ENCODE results near the gene NES. TPM values are rescaled to one million over a fixed set of nuclear protein-coding genes. Genes with fewer than 3 reads are reported as not detected.

NES gene
- total and polyA plus RNA-seq, 2 experiments from 2014 or later = 25.0 to 95.9 TPM

GRCh38 chr1:156721131-156721530 is 43.9 kb upstream of the NES start:
- DNase-seq (ENCODE audit: low spot score) = no peak
- Histone ChIP-seq H4K20me1 (replicated peaks; ENCODE audit: insufficient read depth) (peaks cover 44% of the 10 kb centered on the region), H3K9me2 (ENCODE audit: insufficient read depth) (no peaks in the 10 kb centered on the region), H3K4me3 (no peak overlapping the region), H3K4me2 (no peak overlapping the region), H3F3A (replicated peaks; ENCODE audit: low read depth) (peaks cover 19% of the 10 kb centered on the region), H3K27ac (ENCODE audit: low read depth) (no peak overlapping the region), H3K36me3 (ENCODE audit: insufficient read depth) (peaks cover 24% of the 10 kb centered on the region), H3K4me1 (ENCODE audit: insufficient read depth) (peaks cover 19% of the 10 kb centered on the region), H2AFZ (no peak overlapping the region), H3K27me3 (ENCODE audit: insufficient read depth) (no peaks in the 10 kb centered on the region), H3K79me2 (replicated peaks; ENCODE audit: insufficient read depth) (peaks cover 40% of the 10 kb centered on the region)
- H3K27ac Mint-ChIP-seq = no peak overlapping the region
- H3K4me3 Mint-ChIP-seq = no peak overlapping the region
- ATAC-seq = no peak
- peaks cover 12% of the 10 kb centered on the region for H3K4me1 Mint-ChIP-seq
- H3K27me3 Mint-ChIP-seq (ENCODE audit: insufficient read depth, low read depth, poor library complexity) = peaks cover 10% of the 10 kb centered on the region
- H3K9me3 Mint-ChIP-seq = no peaks in the 10 kb centered on the region; the same call in 2 of the 3 replicates
- no peak for TF ChIP-seq POLR2AphosphoS5 (IDR thresholded peaks at IDR 0.05; ENCODE audit: low read depth)
- TF ChIP-seq EZH2phosphoT487 (IDR thresholded peaks at IDR 0.05; ENCODE audit: unreplicated experiment) = no peak
- H3K36me3 Mint-ChIP-seq (ENCODE audit: low read depth) = peaks cover 46% of the 10 kb centered on the region

DNA sequence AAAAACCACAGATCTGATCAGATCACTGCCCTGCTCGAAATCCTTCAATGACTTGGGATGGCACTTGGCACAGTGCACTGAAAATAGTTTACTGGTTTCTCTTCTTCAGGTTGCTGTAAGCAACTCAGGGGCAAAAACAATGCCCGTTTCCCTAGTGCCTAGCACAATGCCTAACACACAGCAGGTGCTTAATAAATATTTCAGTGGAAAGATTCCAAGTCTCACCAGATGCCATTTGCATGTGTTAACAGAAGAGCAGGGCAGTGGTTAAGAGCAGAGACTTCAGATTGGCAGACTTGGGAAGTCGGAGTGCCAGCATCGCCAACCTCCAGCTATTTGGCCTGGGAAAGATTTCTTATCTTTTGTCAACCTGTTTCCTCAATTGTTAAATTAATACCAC is 40.1 kb upstream of the NES start:
- Histone ChIP-seq H3K79me2 (replicated peaks; ENCODE audit: insufficient read depth) (0 out of 2 replicates have a peak, but pooled peaks cover 5% of the 10 kb centered on the region), H3K4me3 (no peak overlapping the region), H2AFZ (no peak overlapping the region), H3K9me2 (ENCODE audit: insufficient read depth) (no peaks in the 10 kb centered on the region), H3F3A (replicated peaks; ENCODE audit: low read depth) (0 out of 2 replicates have a peak, but pooled peaks cover 5% of the 10 kb centered on the region), H3K4me2 (no peak overlapping the region), H4K20me1 (replicated peaks; ENCODE audit: insufficient read depth) (peaks cover 11% of the 10 kb centered on the region; the same call in 1 of the 2 replicates), H3K36me3 (ENCODE audit: insufficient read depth) (peaks cover 4% of the 10 kb centered on the region; the same call in 1 of the 2 replicates), H3K4me1 (ENCODE audit: insufficient read depth) (peaks cover 15% of the 10 kb centered on the region), H3K27ac (ENCODE audit: low read depth) (no peak overlapping the region), H3K27me3 (ENCODE audit: insufficient read depth) (no peaks in the 10 kb centered on the region)
- DNase-seq (ENCODE audit: low spot score) = no peak
- H3K27me3 Mint-ChIP-seq (ENCODE audit: insufficient read depth, low read depth, poor library complexity) = peaks cover 13% of the 10 kb centered on the region
- H3K9me3 Mint-ChIP-seq = no peaks in the 10 kb centered on the region; the same call in 2 of the 3 replicates
- peaks cover 23% of the 10 kb centered on the region; the same call in 2 of the 3 replicates for H3K36me3 Mint-ChIP-seq (ENCODE audit: low read depth)
- peak; percentile 34 for ATAC-seq
- H3K4me1 Mint-ChIP-seq = peaks cover 13% of the 10 kb centered on the region
- H3K4me3 Mint-ChIP-seq = no peak overlapping the region; the same call in 2 of the 3 replicates
- no peak overlapping the region for H3K27ac Mint-ChIP-seq
- TF ChIP-seq, protein P1, sequence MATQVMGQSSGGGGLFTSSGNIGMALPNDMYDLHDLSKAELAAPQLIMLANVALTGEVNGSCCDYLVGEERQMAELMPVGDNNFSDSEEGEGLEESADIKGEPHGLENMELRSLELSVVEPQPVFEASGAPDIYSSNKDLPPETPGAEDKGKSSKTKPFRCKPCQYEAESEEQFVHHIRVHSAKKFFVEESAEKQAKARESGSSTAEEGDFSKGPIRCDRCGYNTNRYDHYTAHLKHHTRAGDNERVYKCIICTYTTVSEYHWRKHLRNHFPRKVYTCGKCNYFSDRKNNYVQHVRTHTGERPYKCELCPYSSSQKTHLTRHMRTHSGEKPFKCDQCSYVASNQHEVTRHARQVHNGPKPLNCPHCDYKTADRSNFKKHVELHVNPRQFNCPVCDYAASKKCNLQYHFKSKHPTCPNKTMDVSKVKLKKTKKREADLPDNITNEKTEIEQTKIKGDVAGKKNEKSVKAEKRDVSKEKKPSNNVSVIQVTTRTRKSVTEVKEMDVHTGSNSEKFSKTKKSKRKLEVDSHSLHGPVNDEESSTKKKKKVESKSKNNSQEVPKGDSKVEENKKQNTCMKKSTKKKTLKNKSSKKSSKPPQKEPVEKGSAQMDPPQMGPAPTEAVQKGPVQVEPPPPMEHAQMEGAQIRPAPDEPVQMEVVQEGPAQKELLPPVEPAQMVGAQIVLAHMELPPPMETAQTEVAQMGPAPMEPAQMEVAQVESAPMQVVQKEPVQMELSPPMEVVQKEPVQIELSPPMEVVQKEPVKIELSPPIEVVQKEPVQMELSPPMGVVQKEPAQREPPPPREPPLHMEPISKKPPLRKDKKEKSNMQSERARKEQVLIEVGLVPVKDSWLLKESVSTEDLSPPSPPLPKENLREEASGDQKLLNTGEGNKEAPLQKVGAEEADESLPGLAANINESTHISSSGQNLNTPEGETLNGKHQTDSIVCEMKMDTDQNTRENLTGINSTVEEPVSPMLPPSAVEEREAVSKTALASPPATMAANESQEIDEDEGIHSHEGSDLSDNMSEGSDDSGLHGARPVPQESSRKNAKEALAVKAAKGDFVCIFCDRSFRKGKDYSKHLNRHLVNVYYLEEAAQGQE (IDR thresholded peaks at IDR 0.05; ENCODE audit: unreplicated experiment) = no peak
- TF ChIP-seq NANOG (IDR thresholded peaks at IDR 0.05; ENCODE audit: borderline replicate concordance) (no peak), EZH2 (IDR thresholded peaks at IDR 0.05; ENCODE audit: low read depth, unreplicated experiment) (no peak), ZNF462 (CRISPR knock-in tag; IDR thresholded peaks at IDR 0.05) (no peak), EZH2phosphoT487 (IDR thresholded peaks at IDR 0.05; ENCODE audit: unreplicated experiment) (no peak), STAT1 (IDR thresholded peaks at IDR 0.05; ENCODE audit: unreplicated experiment) (no peak), ZNF114 (CRISPR knock-in tag; IDR thresholded peaks at IDR 0.05) (no peak), ZNF331 (CRISPR knock-in tag; IDR thresholded peaks at IDR 0.05; ENCODE audit: low read depth) (no peak), JUNB (IDR thresholded peaks at IDR 0.05; ENCODE audit: unreplicated experiment) (no peak), CREB1 (CRISPR knock-in tag; IDR thresholded peaks at IDR 0.05; ENCODE audit: low read depth) (no peak)
- TF ChIP-seq, protein P2, sequence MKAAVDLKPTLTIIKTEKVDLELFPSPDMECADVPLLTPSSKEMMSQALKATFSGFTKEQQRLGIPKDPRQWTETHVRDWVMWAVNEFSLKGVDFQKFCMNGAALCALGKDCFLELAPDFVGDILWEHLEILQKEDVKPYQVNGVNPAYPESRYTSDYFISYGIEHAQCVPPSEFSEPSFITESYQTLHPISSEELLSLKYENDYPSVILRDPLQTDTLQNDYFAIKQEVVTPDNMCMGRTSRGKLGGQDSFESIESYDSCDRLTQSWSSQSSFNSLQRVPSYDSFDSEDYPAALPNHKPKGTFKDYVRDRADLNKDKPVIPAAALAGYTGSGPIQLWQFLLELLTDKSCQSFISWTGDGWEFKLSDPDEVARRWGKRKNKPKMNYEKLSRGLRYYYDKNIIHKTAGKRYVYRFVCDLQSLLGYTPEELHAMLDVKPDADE (IDR thresholded peaks at IDR 0.05) = no peak
